ENCODE data around the gene METTL14.

The METTL14 gene

GRCh38 chr4:118758293-118758692 is 73.1 kb downstream of the METTL14 start (continued):
- TF ChIP-seq PATZ1 (CRISPR knock-in tag; IDR thresholded peaks at IDR 0.05; ENCODE audit: borderline replicate concordance) (no peak), ESRRG (CRISPR knock-in tag; IDR thresholded peaks at IDR 0.05) (no peak), ZNF8 (CRISPR knock-in tag; IDR thresholded peaks at IDR 0.05) (no peak), ZNF565 (CRISPR knock-in tag; conservative IDR thresholded peaks at IDR 0.05; ENCODE audit: low read depth) (no peak), ZNF70 (CRISPR knock-in tag; IDR thresholded peaks at IDR 0.05) (no peak), CREB5 (CRISPR knock-in tag; IDR thresholded peaks at IDR 0.05; ENCODE audit: low read depth) (no peak), ARNTL (CRISPR knock-in tag; IDR thresholded peaks at IDR 0.05; ENCODE audit: borderline replicate concordance, low read depth) (no peak), GLIS3 (CRISPR knock-in tag; IDR thresholded peaks at IDR 0.05) (no peak), ZFP3 (CRISPR knock-in tag; IDR thresholded peaks at IDR 0.05) (no peak)

GRCh38 chr4:118759481-118759880 is 74.3 kb downstream of the METTL14 start:
- ATAC-seq, result peak; percentile 3; the same call in 1 of the 3 replicates
- TF ChIP-seq PPARA (CRISPR knock-in tag; IDR thresholded peaks at IDR 0.05; ENCODE audit: borderline replicate concordance) (no peak), PATZ1 (CRISPR knock-in tag; IDR thresholded peaks at IDR 0.05; ENCODE audit: borderline replicate concordance) (no peak), GLIS3 (CRISPR knock-in tag; IDR thresholded peaks at IDR 0.05) (no peak), CSRNP3 (CRISPR knock-in tag; IDR thresholded peaks at IDR 0.05) (no peak), ZC3H10 (CRISPR knock-in tag; IDR thresholded peaks at IDR 0.05) (no peak), ARNTL (CRISPR knock-in tag; IDR thresholded peaks at IDR 0.05; ENCODE audit: borderline replicate concordance, low read depth) (no peak), ISL1 (CRISPR knock-in tag; IDR thresholded peaks at IDR 0.05) (no peak), ZFP3 (CRISPR knock-in tag; IDR thresholded peaks at IDR 0.05) (no peak), TSHZ2 (CRISPR knock-in tag; IDR thresholded peaks at IDR 0.05) (peak; percentile 81; the same call in 1 of the 2 replicates), BACH2 (CRISPR knock-in tag; IDR thresholded peaks at IDR 0.05; ENCODE audit: borderline replicate concordance) (no peak), TCF4 (CRISPR knock-in tag; IDR thresholded peaks at IDR 0.05; ENCODE audit: borderline replicate concordance) (peak; percentile 34; the same call in 1 of the 2 replicates), ZNF70 (CRISPR knock-in tag; IDR thresholded peaks at IDR 0.05) (no peak), POU6F1 (CRISPR knock-in tag; IDR thresholded peaks at IDR 0.05; ENCODE audit: borderline replicate concordance, low read depth) (no peak), ESRRG (CRISPR knock-in tag; IDR thresholded peaks at IDR 0.05) (no peak), SNAI2 (CRISPR knock-in tag; IDR thresholded peaks at IDR 0.05) (0 out of 2 replicates have a peak, but pooled peaks have one; percentile 11), ZNF8 (CRISPR knock-in tag; IDR thresholded peaks at IDR 0.05) (no peak), ZNF565 (CRISPR knock-in tag; conservative IDR thresholded peaks at IDR 0.05; ENCODE audit: low read depth) (no peak), ZFP30 (CRISPR knock-in tag; IDR thresholded peaks at IDR 0.05) (no peak), RARB (CRISPR knock-in tag; IDR thresholded peaks at IDR 0.05) (no peak), TOX (CRISPR knock-in tag; IDR thresholded peaks at IDR 0.05; ENCODE audit: borderline replicate concordance) (no peak), CREB5 (CRISPR knock-in tag; IDR thresholded peaks at IDR 0.05; ENCODE audit: low read depth) (no peak), OSR1 (CRISPR knock-in tag; IDR thresholded peaks at IDR 0.05) (no peak), CSDC2 (CRISPR knock-in tag; IDR thresholded peaks at IDR 0.05) (no peak)

Data from SK-N-SH treated with all-trans-retinoic acid at 6 μM for 48 hours (cell line).